Skin of body (tissue), 2 donors: ENCODE results near the gene SERPINE1. TPM values are rescaled to one million over a fixed set of nuclear protein-coding genes. Genes with fewer than 3 reads are reported as not detected.
"Not testable (repeated sequence)": the region's sequence is repeated elsewhere in the genome, so short reads cannot be mapped to it uniquely, and the experiment has no call there.

Source experiments
- DNase-seq: peaks from one replicate; lab custom pipeline; 2025; lab: John Stamatoyannopoulos, UW
- total RNA-seq: library from RNA; depleted of rRNA; stranded (reverse); fragments of >200 nt; gene quantifications from one replicate; pipeline ENCODE4 v1.2.3, GENCODE V29; 2014

The SERPINE1 gene
- total RNA-seq, 1 donor from 2014 or later: 18.1 TPM

DNA sequence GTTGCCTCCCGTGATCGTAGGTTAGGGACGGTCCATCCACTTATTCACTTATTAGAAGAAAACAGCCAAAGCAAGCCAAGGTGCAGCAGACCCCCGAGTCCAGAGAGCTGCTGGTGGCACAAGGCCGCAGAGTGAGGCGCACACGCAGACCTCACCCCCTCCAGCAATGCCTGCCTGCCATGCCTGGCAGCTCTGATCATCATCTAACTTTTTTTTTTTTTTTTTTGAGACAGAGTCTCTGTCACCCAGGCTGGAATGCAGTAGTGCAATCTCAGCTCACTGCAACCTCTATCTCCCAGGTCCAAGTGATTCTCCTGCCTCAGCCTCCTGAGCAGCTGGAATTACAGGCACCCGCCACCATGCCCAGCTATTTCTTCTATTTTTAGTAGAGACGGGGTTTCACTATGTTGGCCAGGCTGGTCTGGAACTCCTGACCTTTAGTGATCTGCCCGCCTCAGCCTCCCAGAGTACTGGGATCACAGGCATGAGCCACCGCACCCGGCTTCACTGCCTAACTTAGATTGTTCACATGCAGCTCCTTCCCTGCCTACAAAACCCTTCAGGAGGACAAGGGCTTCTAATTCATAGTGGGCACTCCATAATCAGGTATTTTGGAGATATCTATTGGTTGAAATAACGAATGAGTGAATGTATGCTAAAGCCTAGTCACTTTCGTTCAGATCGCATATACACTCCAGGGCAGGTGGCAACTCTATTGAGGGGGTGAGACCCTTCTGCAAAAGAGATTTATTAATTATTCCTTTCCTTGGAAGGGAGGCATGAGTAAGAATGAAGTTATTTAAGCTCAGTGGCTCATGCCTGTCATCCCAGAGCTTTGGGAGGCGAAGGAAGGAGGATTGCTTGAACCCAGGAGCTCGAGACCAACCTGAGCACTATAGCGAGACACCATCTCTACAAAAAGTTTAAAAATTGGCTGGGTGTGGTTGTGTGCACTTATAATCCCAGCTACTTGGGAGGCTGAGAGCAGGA lies 25.8 kb upstream of the SERPINE1 start:
- DNase-seq: no peak

DNA sequence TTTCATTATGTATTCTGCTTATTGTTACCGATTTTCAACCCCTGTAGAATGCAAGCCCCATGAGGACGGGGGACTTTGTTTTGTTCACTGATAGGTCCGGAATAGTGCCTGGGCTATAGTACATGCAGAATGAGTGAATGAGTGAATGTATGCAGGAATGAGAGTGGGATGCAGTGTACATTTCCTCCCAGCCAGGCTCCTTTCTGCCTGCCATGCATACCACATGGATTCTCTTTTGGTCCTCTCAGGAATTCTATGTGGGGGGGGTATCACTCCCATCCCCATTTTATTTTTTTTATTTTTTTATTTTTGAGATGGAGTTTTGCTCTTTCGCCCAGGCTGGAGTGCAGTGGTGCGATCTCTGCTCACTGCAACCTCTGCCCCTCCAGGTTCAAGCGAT lies 24.9 kb upstream of the SERPINE1 start:
- DNase-seq: no peak

DNA sequence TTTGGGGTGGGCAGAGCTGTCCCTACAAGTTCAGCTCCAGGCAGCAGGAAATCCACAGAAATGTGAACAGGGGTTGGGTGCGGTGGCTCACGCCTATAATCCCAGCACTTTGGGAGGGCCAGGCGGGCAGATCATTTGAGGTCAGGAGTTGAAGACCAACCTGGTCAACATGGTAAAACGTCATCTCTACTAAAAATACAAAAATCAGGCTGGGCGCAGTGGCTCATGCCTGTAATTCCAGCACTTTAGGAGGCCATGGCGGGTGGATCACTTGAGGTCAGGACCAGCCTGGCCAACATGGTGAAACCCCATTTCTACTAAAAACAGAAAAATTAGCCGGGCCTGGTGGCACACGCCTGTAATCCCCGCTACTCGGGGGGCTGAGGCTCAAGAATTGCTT lies 23.2 kb upstream of the SERPINE1 start:
- not testable (repeated sequence) for DNase-seq

DNA sequence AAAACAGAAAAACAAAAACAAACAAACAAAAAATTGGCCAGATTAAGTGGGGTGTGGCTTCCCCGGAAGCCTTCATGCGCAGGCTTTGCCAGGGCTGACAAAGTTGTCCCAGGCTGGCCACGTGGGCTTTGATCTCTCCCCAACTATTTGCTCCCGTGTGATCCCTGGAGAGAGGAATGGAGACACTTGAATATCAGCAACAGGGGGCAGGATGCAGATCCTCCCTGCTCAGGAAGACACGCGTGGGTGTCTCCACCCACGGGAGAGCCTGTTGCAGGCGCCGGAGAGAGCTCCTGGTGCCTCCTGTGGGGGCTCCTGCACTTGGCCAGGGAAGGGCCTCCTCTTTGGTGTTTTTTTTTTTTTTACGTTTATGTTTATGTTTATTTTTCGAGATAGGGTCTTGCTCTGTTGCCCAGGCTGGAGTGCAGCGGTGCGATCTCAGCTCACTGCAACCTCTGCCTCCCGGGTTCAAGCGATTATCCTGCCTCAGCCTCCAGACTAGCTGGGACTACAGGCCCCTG lies 22.7 kb upstream of the SERPINE1 start:
- no peak for DNase-seq

DNA sequence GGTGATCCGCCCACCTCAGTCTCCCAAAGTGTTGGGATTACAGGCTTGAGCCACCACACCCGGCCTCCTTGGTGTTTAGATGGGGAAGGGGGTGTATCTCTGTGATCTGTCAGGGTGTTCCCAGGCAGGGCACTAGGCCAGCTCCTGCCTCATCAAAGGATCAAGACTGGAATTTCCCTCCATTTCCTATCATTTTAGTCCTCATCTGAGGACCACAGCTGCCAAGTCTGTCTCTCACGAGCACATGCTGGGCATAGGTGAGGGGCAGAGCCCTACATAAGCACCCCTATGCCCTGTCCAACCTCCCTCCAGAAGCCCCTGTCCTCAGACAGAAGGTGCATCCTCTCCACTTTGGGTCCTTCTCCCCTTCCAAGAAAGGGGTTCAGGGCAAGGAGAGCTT lies 22.1 kb upstream of the SERPINE1 start:
- no peak for DNase-seq

DNA sequence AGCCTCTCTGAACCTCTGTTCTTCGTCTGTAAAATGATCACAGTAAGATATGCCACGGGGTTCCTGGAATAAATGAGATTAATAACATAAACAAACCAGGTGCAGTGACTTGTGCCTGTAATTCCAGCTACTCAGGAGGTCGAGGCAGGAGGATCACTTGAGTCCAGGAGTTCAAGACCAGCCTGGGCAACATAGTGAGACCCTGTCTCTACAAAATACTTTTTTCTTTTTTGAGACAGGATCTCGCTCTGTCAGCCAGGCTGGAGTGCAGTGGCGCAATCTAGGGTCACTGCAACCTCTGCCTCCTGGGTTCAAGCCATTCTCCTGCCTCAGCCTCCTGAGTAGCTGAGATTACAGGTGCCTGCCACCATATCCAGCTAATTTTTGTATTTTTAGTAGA lies 21.7 kb upstream of the SERPINE1 start:
- not testable (repeated sequence) for DNase-seq

DNA sequence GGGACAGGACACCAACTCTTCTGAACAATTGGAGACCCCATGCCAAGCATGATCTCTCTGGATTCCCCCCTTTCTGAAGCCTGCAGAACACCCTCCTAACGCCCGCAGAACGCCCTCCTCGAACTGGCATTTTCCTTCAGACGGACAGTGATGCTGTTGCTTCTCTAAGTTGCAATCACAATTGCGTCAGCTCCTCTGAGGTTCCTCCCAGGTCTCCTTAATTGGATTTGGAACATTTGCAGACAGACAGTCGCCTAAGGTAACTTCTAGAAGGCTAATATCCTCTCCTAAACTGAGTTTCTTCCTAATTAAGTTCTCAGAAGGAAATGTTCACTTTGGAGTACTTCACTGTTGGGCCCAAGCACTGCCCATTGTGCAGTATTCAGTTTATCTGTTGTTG lies 20.5 kb upstream of the SERPINE1 start:
- DNase-seq: no peak

DNA sequence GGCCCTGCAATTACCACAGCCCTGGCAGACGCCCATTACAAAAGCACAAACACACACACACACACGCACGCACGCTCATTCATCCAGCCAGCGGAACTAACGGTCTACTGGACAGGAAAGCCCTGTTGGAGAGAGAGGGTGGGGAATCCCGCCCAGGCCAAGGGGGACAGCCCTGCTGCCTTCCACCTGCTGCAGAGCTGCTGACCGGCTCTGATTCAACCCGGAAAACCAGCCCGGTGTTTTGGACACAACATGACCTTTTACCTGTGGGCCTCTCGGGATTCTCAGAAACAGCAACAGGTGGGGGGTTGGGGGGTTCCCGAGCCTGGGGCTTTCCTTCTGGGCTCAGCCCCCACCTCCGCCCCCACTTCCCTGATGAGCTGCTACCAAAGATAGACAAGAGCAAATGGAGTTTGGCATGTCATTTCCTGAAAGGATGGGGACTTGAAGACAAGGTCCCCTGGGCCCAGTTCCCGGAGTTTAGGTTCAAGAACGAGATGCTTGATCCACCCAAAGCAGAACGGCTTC lies 18.5 kb upstream of the SERPINE1 start:
- DNase-seq: no peak

DNA sequence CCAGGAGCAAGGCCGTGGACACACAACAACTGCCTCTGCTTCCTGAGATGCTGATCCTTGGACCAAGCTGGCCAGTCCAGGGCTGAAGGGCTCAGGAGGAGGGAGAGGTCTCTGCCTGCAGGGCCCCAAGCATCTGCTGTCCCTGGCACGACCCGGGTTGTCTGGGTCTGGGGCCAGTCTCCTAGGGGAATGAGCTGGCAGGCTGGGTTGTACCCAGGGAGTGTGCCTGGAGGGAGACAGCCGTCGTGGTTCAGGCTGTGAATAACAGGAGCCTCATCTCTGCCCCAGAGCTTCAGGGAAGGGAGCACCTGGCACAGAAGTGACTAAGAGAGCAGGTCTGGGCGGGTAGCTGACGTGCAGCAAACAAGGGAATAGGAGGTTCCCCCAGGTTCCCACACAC lies 17.9 kb upstream of the SERPINE1 start:
- DNase-seq: no peak

DNA sequence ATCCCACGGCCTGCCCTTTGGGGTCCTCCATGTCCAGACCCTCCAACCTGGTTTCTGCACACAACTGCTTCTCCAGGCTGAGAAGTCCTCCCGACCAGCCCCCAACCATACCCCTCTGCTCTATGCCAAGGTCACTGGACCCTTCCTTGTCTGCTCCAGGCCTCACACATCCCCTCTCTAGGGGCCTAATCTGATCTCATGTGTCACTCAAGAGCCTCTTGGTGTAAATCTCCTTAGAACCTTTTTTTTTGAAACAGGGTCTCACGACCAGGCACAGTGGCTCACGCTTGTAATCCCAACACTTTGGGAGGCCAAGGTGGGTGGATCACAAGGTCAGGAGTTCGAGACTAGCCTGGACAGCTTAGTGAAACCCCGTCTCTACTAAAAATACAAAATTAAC lies 17.5 kb upstream of the SERPINE1 start:
- no peak for DNase-seq

DNA sequence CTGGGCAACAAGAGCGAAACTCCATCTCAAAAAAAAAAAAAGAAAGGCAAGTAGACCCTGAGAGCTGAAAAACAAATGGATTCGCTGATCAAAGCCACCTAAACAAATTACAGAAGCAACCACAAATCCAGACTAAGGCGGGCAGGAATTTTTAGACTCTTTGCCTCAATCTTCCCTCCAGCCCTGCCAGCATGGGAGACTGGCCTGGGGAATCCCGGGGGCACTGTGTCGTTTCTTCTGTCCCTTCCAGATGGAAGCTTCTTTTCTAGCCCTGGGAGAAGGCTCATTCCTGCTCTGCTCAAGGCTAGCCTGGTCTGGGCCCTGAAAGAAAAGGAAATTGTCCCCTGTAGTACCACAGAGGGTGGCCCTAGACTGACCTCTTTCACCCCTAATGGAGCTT lies 15.6 kb upstream of the SERPINE1 start:
- no peak for DNase-seq

DNA sequence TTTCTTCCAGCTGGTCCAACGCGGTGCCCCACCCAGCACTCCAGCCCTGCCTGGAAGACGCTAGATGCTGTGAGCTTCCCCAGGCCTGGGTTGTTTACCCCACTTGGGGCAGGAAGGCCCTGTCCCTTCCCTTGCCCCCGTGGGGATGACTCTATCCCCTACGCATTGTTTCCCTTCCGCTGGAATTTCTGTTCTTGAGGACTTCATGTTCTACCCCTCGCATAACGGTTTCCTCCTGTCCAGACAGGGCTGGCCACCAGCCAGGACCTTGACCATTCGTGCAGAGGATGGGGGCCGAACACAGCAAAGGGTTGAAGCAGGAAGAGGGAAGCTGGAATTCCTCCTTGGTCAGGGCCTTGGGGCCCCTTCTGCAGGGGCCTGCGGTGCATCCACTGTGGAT lies 14.7 kb upstream of the SERPINE1 start:
- DNase-seq: no peak

DNA sequence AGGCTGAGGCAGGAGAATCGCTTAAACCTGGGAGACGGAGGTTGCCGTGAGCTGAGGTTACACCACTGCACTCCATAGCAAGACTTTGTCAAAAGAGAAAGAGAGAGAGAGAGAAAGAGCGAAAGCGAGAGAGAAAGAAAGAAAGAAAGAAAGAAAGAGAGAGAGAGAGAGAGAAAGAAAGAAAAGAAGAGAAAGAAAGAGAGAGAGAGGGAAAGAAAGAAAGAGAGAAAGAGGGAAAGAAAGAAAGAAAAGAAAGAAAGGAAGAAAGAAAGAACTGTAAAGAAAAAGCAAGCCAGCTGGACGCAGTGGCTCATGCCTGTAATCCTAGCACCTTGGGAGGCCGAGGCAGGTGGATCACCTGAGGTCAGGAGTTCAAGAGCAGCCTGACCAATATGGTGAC lies 13.8 kb upstream of the SERPINE1 start:
- not testable (repeated sequence) for DNase-seq

DNA sequence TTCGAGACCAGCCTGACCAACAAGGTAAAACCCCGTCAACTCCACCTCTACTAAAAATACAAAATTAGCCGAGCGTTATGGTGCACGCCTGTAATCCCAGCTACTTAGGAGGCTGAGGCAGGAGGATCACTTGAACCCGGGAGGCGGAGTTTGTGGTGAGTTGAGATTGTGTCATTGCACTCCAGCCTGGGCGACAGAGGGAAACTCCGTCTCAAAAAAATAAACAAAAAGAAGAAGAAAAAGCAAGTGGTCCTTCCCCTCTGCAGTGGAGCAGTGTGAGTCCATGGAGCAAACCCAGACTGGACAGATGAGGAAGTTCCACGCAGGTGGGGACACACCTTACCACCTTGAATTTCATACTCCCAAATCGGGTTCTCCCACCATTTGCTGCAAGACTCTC lies 13.1 kb upstream of the SERPINE1 start:
- no peak for DNase-seq

DNA sequence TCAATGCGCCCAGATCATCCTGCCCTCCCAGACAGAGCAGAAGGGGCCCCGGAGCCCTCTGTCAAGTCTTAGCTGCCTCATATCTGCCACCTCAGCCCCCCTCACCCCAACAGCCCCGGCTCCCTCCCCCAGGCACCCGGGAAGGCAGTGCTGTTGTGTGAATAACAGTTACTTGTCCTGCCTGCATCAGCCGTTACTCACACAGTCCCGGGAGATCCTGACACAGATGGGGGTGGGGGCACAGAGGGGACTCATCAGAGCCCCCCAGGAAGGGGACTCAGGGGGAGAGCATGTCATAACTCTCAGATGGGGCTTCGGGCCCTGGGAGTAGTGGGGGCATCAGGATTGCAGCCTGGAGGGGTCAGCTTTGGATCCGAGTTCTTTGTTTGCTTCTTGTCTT lies 12.4 kb upstream of the SERPINE1 start:
- DNase-seq: no peak

DNA sequence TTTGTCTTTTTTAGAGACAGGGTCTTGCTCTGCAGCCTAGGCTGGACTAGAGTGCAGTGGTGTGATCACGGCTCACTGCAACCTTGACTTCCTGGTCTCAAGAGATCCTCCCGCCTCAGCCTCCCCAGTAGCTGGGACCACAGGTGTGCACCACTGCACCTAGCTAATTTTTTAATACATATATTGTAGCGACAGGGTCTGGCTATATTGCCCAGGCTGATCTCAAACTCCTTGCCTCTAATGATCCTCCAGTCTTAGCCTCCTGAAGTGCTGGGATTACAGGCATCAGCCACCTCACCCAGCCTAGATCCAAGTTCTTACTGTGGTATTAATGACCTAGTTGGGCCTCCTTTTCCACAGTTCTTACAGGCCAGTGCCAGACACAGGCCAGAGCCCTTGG lies 11.7 kb upstream of the SERPINE1 start:
- DNase-seq: no peak

DNA sequence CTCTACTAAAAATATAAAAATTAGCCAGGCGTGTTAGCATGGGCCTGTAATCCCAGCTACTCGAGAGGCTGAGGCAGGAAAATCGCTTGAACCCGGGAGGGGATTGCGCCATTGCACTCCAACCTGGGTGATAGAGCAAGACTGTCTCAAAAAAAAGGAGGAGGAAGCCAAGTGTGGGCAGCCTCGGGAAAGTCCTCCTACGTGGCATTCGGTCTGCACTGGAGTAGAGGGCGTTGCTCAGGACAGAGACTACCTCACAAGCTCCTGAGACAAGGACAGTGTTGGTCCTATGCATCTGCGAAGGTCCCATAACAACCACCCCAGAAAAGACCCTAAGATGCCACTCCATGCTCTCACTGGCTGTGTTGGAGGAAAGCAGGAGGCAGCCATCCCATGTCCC lies 10.0 kb upstream of the SERPINE1 start:
- DNase-seq: no peak

DNA sequence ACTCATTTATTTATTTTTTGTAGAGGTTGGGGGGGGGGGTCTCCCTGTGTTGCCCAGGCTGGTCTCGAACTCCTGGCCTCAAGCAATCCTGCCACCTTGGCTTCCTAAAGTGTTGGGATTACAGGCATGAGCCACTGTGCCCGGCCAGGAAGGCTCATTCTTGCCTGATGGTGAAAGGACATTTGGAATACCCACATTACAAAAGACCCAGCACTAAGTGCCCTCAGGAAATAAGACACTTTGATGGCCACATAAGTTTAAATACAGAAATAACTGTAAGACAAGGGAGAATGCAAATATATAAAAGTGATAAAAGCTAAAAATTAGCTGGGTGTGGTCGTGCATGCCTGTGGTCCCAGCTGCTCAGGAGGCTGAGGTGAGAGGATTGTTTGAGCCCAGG lies 8.0 kb upstream of the SERPINE1 start:
- no peak for DNase-seq

DNA sequence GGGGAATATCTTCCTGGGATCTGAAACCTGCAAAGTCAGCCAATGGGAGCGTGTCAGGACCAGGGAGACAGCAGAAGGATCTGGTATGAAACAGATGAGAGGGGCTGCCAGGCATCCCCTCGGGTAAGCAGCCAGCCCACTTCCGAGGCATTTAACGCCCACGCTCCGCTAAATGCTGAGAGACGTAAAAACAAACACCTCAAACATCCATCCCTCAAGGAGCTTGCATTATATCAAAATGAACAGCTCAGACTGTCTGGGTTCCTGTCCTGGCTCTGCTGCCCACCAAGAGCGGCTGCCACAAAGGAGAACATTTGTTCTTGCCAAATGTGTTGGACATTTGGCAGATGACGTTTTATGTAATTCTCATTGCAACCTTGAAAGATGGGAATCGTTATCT lies 7.0 kb upstream of the SERPINE1 start:
- no peak for DNase-seq

DNA sequence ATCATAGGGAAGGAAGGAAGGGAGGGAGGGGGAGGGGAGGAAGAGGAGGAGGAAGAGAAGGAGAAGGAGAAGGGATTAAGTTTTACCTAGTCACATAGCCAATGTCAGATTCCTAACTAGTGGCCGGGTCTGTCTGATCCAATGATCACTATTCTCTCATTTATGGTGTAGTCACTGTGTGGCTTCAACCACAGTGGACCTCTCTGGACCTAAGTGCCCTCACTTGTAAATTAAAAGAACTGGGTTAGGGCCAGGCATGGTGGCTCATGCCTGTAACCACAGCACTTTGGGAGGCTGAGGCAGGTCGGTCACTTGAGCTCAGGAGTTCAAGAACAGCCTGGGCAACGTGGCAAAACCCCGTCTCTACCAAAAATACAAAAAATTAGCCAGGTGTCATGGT lies 6.6 kb upstream of the SERPINE1 start:
- DNase-seq: no peak

DNA sequence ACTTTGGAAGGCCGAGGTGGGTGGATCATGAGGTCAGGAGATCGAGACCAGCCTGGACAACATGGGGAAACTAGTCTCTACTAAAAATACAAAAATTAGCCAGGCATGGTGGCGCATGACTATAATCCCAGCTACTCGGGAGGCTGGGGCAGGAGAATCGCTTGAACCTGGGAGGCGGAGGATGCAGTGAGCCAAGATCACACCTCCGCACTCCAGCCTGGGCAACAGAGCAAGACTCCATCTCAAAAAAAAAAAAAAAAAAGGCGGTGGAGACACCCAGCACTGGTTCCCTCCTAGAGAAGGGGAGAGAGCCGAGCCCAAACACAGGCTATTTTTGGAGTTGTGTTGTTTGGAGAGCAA lies 5.3 kb upstream of the SERPINE1 start:
- not testable (repeated sequence) for DNase-seq

DNA sequence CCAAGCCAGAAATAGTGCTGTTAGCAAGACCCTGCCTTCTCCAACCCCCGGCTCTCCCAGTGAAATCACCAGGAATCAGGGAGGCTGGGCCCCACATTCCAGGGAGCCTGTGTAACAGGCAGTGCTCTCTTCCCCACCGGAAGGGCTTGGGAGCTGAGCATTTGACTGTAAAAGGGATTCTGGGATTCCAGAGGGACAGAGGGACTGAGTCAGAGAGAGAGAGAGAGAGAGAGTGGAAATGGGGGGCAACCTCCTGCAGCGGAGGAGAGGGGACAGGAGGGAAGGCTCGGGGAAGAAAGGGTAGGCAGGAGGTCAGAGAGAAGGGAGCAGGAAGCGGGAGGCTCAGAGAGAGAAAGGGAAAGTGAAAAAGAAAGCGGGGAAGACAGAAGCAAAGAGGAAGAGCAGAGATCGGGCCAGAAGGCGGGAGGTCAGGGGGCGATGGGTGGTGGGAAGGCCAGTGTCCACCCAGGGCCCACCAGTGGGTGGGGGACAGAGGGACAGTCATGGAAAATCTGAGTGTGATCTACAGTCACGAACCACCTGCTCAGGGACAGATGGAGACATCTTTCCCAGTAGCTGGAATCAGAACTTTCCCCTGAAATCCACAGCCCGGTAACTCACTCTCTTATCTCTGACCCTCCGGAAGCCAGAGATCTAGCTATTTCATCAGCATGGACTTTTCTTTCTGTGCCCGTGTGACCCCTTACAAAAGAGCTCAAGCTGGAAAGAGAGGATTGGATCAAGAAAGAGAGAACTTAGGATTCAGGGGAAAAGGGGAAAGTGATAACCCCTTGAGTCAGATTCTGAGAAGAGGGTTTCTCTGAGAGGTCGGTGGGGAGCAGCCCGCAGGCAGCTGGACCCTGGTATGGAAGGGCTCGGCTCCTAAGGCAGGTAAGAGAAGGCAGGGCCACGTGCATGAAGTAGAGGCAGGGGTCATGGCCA lies 4.6 kb upstream of the SERPINE1 start:
- DNase-seq: peak; percentile 95
